Prostate gland (tissue), 2 donors: Measurements from ENCODE around the gene GABBR2.

ENCODE experiments used
- CTCF ChIP-seq, 4 experiments: fragments of 200-600 bp in 2 of 4; fragments of 450-650 bp in 2 of 4; sonication (generic) in 2 of 4; IDR thresholded peaks; 1 replicate in 3 of 4; 2 replicates in 1 of 4; pipeline ENCODE4 v1.5.1; 2016 to 2019; ENCODE audit warnings: antibody characterized with exemption in 4 of 4, mild to moderate bottlenecking in 2 of 4, moderate library complexity in 2 of 4
- POLR2AphosphoS5 ChIP-seq: sonication (generic); formaldehyde crosslinking; IDR thresholded peaks from one replicate; pipeline ENCODE4 v1.6.1; 2017; ENCODE audit warnings: antibody characterized with exemption

GRCh38 chr9:98691890-98692289, 16.8 kb downstream of the GABBR2 start:
- TF ChIP-seq CTCF (IDR thresholded peaks at IDR 0.05) = no peak
- no peak for TF ChIP-seq POLR2AphosphoS5
